Mesothelial cell of epicardium (in vitro differentiated cells): ENCODE results near the gene HLA-F. TPM values are rescaled to one million over a fixed set of nuclear protein-coding genes. Genes with fewer than 3 reads are reported as not detected.

Experiments
- DNase-seq, 2 experiments: peaks; one replicate each; pipeline ENCODE4 v3.0.0; 2021; ENCODE audit warnings: low spot score in 2 of 2; ENCODE audit not compliant: unreplicated experiment in 2 of 2
- H3K27ac Mint-ChIP-seq: 2 replicates; pipeline ENCODE4 v1.8.0; 2021; ENCODE audit warnings: mixed read lengths
- H3K27me3 Mint-ChIP-seq: 2 replicates; pipeline ENCODE4 v1.8.0; 2021; ENCODE audit warnings: low read depth, mixed read lengths
- H3K36me3 Mint-ChIP-seq: 2 replicates; pipeline ENCODE4 v1.8.0; 2021; ENCODE audit warnings: mixed read lengths
- H3K4me1 Mint-ChIP-seq: 2 replicates; pipeline ENCODE4 v1.8.0; 2021; ENCODE audit warnings: mixed read lengths
- H3K4me3 Mint-ChIP-seq: 2 replicates; pipeline ENCODE4 v1.8.0; 2021; ENCODE audit warnings: mild to moderate bottlenecking, moderate library complexity, mixed read lengths
- H3K9me3 Mint-ChIP-seq: 2 replicates; pipeline ENCODE4 v1.8.0; 2021; ENCODE audit warnings: mixed read lengths
- CTCF ChIP-seq: fragments of 200-600 bp; sonication (generic); IDR thresholded peaks from one replicate; pipeline ENCODE4 v1.5.0; 2021; ENCODE audit warnings: antibody characterized with exemption; ENCODE audit not compliant: unreplicated experiment
- total RNA-seq: library from RNA; stranded (reverse); gene quantifications from 3 replicates; pipeline ENCODE4 v1.2.1, GENCODE V29; 2021

HLA-F gene
- total RNA-seq, 1 donor from 2014 or later, result 2.1 TPM

DNA sequence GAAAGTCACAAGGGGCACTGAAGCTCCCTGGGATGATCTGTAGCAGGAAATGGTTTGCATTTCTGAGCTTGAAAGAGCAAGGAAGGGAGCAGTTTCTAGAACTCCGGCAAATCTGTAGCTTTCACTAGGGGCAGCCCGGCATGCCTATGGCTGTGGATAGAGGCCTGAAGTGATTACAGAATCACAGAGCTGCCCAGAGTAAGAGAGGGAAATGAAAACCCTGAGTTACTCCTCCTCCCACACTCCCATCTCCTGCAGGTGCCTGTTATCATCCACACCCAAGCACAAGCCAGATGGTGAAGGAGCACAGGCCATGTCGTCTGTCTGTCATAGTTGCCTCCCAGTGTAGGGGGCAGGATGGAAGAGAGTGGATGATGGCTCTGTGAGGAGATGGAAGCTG lies 37.1 kb downstream of the HLA-F start:
- Mint-ChIP-seq H3K4me3 (no peak overlapping the region), H3K27ac (no peak overlapping the region), H3K9me3 (no peaks in the 10 kb centered on the region), H3K27me3 (peaks cover 39% of the 10 kb centered on the region), H3K4me1 (no peaks in the 10 kb centered on the region), H3K36me3 (no peaks in the 10 kb centered on the region)
- no peak for DNase-seq
- no peak for TF ChIP-seq CTCF

DNA sequence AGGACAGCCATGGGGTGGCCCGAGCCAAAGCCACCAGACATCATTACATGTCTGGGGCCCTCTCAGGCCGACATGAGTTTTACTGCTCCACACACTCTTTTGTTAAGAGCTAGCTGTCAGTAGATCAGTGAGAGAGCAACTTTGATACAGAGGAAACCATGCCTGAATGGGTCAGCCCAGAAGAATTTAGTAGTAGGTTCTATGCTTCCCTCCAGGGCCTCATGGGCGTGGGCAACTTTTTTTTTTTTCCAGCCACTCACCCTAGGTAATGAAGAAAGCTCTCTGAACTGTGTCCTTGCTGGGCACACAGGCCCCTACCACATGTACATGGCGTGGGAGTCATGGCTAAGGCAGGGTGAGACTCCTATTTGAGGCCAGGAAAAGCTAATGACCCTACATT lies 38.8 kb downstream of the HLA-F start:
- no peak for DNase-seq
- H3K9me3 Mint-ChIP-seq, result no peaks in the 10 kb centered on the region
- H3K36me3 Mint-ChIP-seq, result no peaks in the 10 kb centered on the region
- no peak overlapping the region for H3K27ac Mint-ChIP-seq
- H3K4me3 Mint-ChIP-seq, result no peak overlapping the region
- no peaks in the 10 kb centered on the region for H3K4me1 Mint-ChIP-seq
- H3K27me3 Mint-ChIP-seq, result peaks cover 40% of the 10 kb centered on the region
- no peak for TF ChIP-seq CTCF

DNA sequence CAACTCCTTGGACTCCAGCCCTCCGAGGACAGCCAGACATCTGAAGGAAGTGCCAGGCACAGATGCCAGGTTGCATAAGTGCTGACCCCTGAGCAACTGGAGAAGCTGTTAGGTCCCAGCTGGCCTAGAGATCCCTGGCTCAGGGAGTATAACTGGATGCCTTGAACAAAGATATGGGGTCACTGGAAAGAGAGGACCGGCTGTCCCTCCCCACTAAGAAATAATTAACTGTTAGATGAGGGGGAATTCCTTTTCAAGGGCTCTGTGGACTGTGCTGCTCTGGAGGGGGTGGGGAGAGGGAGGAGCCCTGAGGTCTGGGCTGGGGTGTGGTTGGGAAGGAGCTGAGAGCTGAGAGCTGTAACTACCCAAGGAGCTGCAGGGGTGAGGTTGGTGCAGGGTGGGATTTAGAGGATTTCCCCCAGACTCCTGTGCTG lies 39.6 kb downstream of the HLA-F start:
- Mint-ChIP-seq H3K4me1 (no peaks in the 10 kb centered on the region), H3K27me3 (peaks cover 43% of the 10 kb centered on the region), H3K4me3 (no peak overlapping the region), H3K9me3 (no peaks in the 10 kb centered on the region), H3K36me3 (no peaks in the 10 kb centered on the region), H3K27ac (no peak overlapping the region)
- DNase-seq, result no peak
- TF ChIP-seq CTCF, result no peak

GRCh38 chr6:29763491-29764289 lies 40.5 kb downstream of the HLA-F start:
- no peaks in the 10 kb centered on the region for H3K9me3 Mint-ChIP-seq
- H3K36me3 Mint-ChIP-seq, result no peaks in the 10 kb centered on the region
- peaks cover 50% of the 10 kb centered on the region for H3K27me3 Mint-ChIP-seq
- H3K27ac Mint-ChIP-seq, result no peak overlapping the region
- no peak for TF ChIP-seq CTCF
- no peaks in the 10 kb centered on the region for H3K4me1 Mint-ChIP-seq
- no peak for DNase-seq
- no peak overlapping the region for H3K4me3 Mint-ChIP-seq

- Mint-ChIP-seq H3K27me3 (peaks cover 53% of the 10 kb centered on the region), H3K4me3 (no peak overlapping the region), H3K36me3 (no peaks in the 10 kb centered on the region), H3K9me3 (no peaks in the 10 kb centered on the region), H3K27ac (no peak overlapping the region), H3K4me1 (no peaks in the 10 kb centered on the region)
- DNase-seq, result no peak
- TF ChIP-seq CTCF, result no peak
Observed at GRCh38 chr6:29764422-29765196, 41.4 kb downstream of the HLA-F start.
